IMR-90 (cell line): Measurements from ENCODE around the gene HIVEP3. TPM values are rescaled to one million over a fixed set of nuclear protein-coding genes. Genes with fewer than 3 reads are reported as not detected.

Source experiments
- ELK1 ChIP-seq: fragments of 150-350 bp; IDR thresholded peaks from 2 replicates; pipeline ENCODE4 v1.6.1; 2016; ENCODE audit warnings: low read depth, mild to moderate bottlenecking, low read length, moderate library complexity, borderline replicate concordance
- polyA plus RNA-seq, 3 experiments: library from polyadenylated mRNA; depleted of rRNA; stranded (reverse); fragments of >200 nt; gene quantifications; 2 replicates each; pipeline ENCODE4 v1.2.3, GENCODE V29; 2012; ENCODE audit warnings: low replicate concordance in 1 of 3
- total RNA-seq: library from RNA; depleted of rRNA; stranded (reverse); fragments of >200 nt; gene quantifications from 2 replicates; pipeline ENCODE4 v1.2.3, GENCODE V29; 2012

Gene HIVEP3
- total and polyA plus RNA-seq, 2 of the 4 experiments (the other 2 are of a cell fraction), result 1.4 to 4.0 TPM

GRCh38 chr1:41862384-41863221 is 56.1 kb downstream of the HIVEP3 start (continued):
- TF ChIP-seq ELK1, result no peak
